Heart left ventricle (tissue), 16 donors: ENCODE results near the gene PRSS23. TPM values are rescaled to one million over a fixed set of nuclear protein-coding genes. Genes with fewer than 3 reads are reported as not detected.

Experiments used
- ATAC-seq, 4 donors: fragments of 200-7000 bp; cut with Tn5 transposase; one replicate each; pipeline ENCODE4 v1.9.1; 2020 to 2022; ENCODE audit warnings: moderate library complexity in 4 of 4, mild to moderate bottlenecking in 3 of 4, moderate number of reproducible peaks in 1 of 4
- DNase-seq, 5 donors: peaks; one replicate each; pipeline ENCODE4 v3.0.0-alpha.2; 2020
- H3K27ac ChIP-seq, 12 donors: fragments of 200-600 bp; sonication (generic) in 4 of 12; one replicate each; pipeline versions ENCODE4 v1.5.0 to v1.8.0; 2016 to 2022; ENCODE audit warnings: mild to moderate bottlenecking in 2 of 12
- H3K27me3 ChIP-seq, 9 donors: fragments of 200-600 bp; sonication (generic) in 2 of 9; one replicate each; pipeline versions ENCODE4 v1.5.1 to v1.8.0; 2016 to 2022; ENCODE audit warnings: mild to moderate bottlenecking in 3 of 9
- H3K36me3 ChIP-seq, 9 donors: fragments of 200-600 bp; sonication (generic) in 2 of 9; one replicate each; pipeline versions ENCODE4 v1.5.0 to v1.8.0; 2018 to 2022; ENCODE audit warnings: mild to moderate bottlenecking in 2 of 9
- H3K4me1 ChIP-seq, 12 donors: fragments of 200-600 bp; sonication (generic) in 4 of 12; one replicate each; pipeline versions ENCODE4 v1.5.0 to v1.8.0; 2016 to 2022; ENCODE audit warnings: mild to moderate bottlenecking in 3 of 12
- H3K4me3 ChIP-seq, 12 donors: fragments of 200-600 bp; sonication (generic) in 4 of 12; one replicate each; pipeline versions ENCODE4 v1.5.0 to v1.8.0; 2017 to 2022; ENCODE audit warnings: mild to moderate bottlenecking in 9 of 12, moderate library complexity in 4 of 12
- H3K9me3 ChIP-seq, 12 donors: fragments of 200-600 bp; sonication (generic) in 4 of 12; one replicate each; pipeline versions ENCODE4 v1.5.0 to v1.8.0; 2016 to 2022; ENCODE audit warnings: mild to moderate bottlenecking in 1 of 12
- POLR2A ChIP-seq, 2 donors: fragments of 450-650 bp; IDR thresholded peaks; one replicate each; pipeline ENCODE4 v1.6.1; 2017; ENCODE audit warnings: antibody characterized with exemption in 2 of 2, mild to moderate bottlenecking in 2 of 2, moderate library complexity in 2 of 2
- WGBS, 4 donors: extraction: QIAGEN DNeasy Blood & Tissue Kit in 2 of 4; methylation state at CpG; one replicate each; pipeline versions ENCODE4 v1.1.5 to v1.1.7; 2013 to 2018; 5-methylcytosine and 5-hydroxymethylcytosine counted together
- intact Hi-C, 10 donors: fragments of 100-400 bp; cut with DNase I; formaldehyde crosslinking; loops; one replicate each; pipeline versions ENCODE4 v1.11.1 to v1.14.2; 2022
- polyA plus RNA-seq, 2 donors: library from polyadenylated mRNA; stranded (reverse); fragments of 200-250 nt; gene quantifications; one replicate each; pipeline ENCODE4 v1.2.3, GENCODE V29; 2013
- total RNA-seq, 9 donors: library from RNA; depleted of rRNA in 2 of 9; stranded (reverse); fragments of >200 nt in 2 of 9; fragmentation: NEBNext Ultra II Directional in 3 of 9; extraction: Animal tissue kit (Norgen Biotek cat#: 25700) in 3 of 9; gene quantifications; one replicate each; pipeline versions ENCODE4 v1.1.0 to v1.2.4, GENCODE V29; 2016 to 2023
- TF ChIP-seq, protein P1 (sequence below), 12 donors: fragments of 200-600 bp; sonication (generic) in 4 of 12; IDR thresholded peaks; one replicate each; pipeline versions ENCODE4 v1.5.0 to v1.8.0; 2018 to 2022; ENCODE audit warnings: antibody characterized with exemption in 12 of 12, mild to moderate bottlenecking in 5 of 12
- donor health status: ischemic (EF 13 %, LVEDD 7.1; RV severe dilation, severe dysfunction).
- donor health status: healthy with polysubstance abuse.
- donor health status: DM: no; HTN: yes; CAD: no.
- donor health status: DM: no; HTN: no; CAD: no.
- donor health status: ischemic (EF 25% LVEDD 6.9; RV normal size, moderate dysfunction).
- donor health status: ischemic (EF 25% LVEDD 5.7; RV mildly dilated, moderate dysfunction).
- donor health status: healthy.
- donor health status: DM: yes; HTN: yes; CAD: no.
- donor health status: ischemic (EF 35%, LVEDD 5.7; RV mildly dilated, moderate dysfunction).
- donor health status: nonischemic (EF 11% LVEDD 7.7; RV severe dilation, severe dysfunction).
- donor health status: DM: yes; HTN: yes; CAD: no.
- donor health status: PGD.
- donor health status: ischemic (EF 29% LVEDD 5.4; RV normal size, mild dysfunction).
- donor health status: nonischemic (EF 23%, LVEDD 6.1; RV moderate dilation, normal function).

The PRSS23 gene
- total and polyA plus RNA-seq, 11 donors = 3.0 to 36.8 (median 15.9) TPM

DNA sequence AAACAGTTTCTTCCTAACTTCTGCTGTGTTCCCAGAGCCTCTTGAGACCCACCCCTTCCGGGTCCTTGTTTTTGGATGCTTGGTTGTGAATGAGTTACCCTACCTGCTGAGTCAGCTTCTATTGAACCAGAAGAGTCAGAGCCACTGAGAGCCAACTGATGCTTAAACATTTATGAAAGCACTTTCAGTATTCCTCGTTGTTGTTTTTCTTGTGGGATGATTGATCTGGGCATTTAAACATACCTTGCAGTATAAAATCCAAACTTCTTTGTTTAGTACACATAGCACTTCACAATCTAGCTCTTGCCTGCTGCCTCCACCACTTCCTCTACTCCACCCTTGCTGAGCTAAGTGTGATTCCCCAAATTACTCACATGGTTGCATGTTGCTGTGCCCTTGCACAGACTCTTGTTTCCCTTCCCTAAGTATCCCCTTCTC lies 5.5 kb downstream of the PRSS23 start:
- Histone ChIP-seq H3K4me3 (no peak overlapping the region), H3K36me3 (peaks cover 0 to 5% (median 0%) of the 10 kb centered on the region in 9 donors), H3K27me3 (peaks cover 0 to 3% (median 0%) of the 10 kb centered on the region in 9 donors), H3K9me3 (no peaks in the 10 kb centered on the region), H3K27ac (peak overlapping the region in 3 of 12 donors; percentile 20 to 62 (median 40)), H3K4me1 (peaks cover 0 to 39% (median 13%) of the 10 kb centered on the region in 12 donors)
- peak in 2 of 4 donors; percentile 57 to 70 for ATAC-seq
- no peak for DNase-seq
- TF ChIP-seq, protein P1, sequence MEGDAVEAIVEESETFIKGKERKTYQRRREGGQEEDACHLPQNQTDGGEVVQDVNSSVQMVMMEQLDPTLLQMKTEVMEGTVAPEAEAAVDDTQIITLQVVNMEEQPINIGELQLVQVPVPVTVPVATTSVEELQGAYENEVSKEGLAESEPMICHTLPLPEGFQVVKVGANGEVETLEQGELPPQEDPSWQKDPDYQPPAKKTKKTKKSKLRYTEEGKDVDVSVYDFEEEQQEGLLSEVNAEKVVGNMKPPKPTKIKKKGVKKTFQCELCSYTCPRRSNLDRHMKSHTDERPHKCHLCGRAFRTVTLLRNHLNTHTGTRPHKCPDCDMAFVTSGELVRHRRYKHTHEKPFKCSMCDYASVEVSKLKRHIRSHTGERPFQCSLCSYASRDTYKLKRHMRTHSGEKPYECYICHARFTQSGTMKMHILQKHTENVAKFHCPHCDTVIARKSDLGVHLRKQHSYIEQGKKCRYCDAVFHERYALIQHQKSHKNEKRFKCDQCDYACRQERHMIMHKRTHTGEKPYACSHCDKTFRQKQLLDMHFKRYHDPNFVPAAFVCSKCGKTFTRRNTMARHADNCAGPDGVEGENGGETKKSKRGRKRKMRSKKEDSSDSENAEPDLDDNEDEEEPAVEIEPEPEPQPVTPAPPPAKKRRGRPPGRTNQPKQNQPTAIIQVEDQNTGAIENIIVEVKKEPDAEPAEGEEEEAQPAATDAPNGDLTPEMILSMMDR (IDR thresholded peaks at IDR 0.05) = no peak
- TF ChIP-seq POLR2A (IDR thresholded peaks at IDR 0.05) = no peak
- WGBS, 4 donors = 57 to 71% (median 61%) methylated on average over 2 of the region's 2 CpGs
- intact Hi-C loops = loop anchor here in 2 of 10 donors (2.0 to 10.0 kb wide), 2 partner anchors 131 to 135 kb away; partner anchors contain the start of gene ME3 (in 1 of the 2)

DNA sequence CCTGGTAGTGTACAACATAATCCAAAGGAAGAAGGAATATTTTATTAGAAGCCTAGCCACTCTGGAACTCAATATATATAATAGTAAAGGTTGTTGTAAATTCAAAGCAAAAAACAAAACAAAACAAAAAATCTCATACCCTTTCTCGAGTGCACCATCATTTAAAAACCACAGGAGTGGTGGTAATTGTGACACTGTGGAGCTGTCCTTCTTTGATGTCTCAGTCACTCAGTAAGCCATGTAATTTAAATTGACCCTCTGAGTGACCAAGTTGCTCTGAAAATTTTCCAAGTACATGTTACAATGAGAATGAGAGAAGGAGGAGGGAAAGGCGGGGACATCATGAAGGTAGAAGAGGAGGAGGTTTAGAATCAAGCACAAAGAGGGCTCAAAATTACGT lies 6.6 kb downstream of the PRSS23 start:
- H3K27me3 ChIP-seq = no peaks in the 10 kb centered on the region
- ATAC-seq = no peak
- 85 to 91% (median 90%) methylated on average over 3 of the region's 3 CpGs for WGBS, 4 donors
- DNase-seq = no peak
- peak overlapping the region in 1 of 12 donors; percentile 20 for H3K27ac ChIP-seq
- peaks cover 0 to 5% (median 0%) of the 10 kb centered on the region in 9 donors for H3K36me3 ChIP-seq
- H3K4me3 ChIP-seq = no peak overlapping the region
- no peaks in the 10 kb centered on the region for H3K9me3 ChIP-seq
- intact Hi-C loops = loop anchor here in 1 of 10 donors (10.0 kb wide), 1 partner anchor 132 kb away; the partner anchor contains the start of gene ME3
- TF ChIP-seq, protein P1 (IDR thresholded peaks at IDR 0.05) = no peak
- TF ChIP-seq POLR2A (IDR thresholded peaks at IDR 0.05) = no peak
- H3K4me1 ChIP-seq = peaks cover 0 to 29% (median 7%) of the 10 kb centered on the region in 12 donors

DNA sequence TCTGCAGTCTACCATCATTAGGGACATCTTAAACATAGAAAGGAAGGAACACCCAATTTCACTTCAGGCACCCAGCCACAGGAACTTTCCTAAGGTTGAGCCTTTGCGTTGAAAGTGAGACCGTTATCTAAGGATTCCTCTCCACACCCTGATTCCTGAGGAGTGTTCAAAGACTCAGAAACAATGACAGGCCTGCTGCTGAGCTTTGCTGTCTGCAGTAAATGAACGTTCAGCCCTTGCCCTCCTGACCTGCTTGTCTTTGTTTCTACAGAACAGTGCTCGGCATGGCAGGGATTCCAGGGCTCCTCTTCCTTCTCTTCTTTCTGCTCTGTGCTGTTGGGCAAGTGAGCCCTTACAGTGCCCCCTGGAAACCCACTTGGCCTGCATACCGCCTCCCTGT lies 7.0 kb downstream of the PRSS23 start:
- ATAC-seq = peak in 2 of 4 donors; percentile 11 to 30
- H3K27ac ChIP-seq = peak overlapping the region in 1 of 12 donors; percentile 20
- peaks cover 0 to 5% (median 0%) of the 10 kb centered on the region in 9 donors for H3K36me3 ChIP-seq
- peaks cover 0 to 25% (median 6%) of the 10 kb centered on the region in 12 donors for H3K4me1 ChIP-seq
- H3K9me3 ChIP-seq = no peaks in the 10 kb centered on the region
- DNase-seq = no peak
- no peak overlapping the region for H3K4me3 ChIP-seq
- TF ChIP-seq POLR2A (IDR thresholded peaks at IDR 0.05) = no peak
- TF ChIP-seq, protein P1 (IDR thresholded peaks at IDR 0.05) = no peak
- intact Hi-C loops = loop anchor here in 1 of 10 donors (10.0 kb wide), 1 partner anchor 133 kb away; the partner anchor contains the start of gene ME3
- H3K27me3 ChIP-seq = no peaks in the 10 kb centered on the region
- WGBS, 4 donors = 67 to 75% (median 70%) methylated on average over 5 of the region's 5 CpGs

DNA sequence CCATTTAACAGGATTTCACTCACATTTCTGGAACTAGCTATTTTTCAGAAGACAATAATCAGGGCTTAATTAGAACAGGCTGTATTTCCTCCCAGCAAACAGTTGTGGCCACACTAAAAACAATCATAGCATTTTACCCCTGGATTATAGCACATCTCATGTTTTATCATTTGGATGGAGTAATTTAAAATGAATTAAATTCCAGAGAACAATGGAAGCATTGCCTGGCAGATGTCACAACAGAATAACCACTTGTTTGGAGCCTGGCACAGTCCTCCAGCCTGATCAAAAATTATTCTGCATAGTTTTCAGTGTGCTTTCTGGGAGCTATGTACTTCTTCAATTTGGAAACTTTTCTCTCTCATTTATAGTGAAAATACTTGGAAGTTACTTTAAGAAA lies 9.2 kb downstream of the PRSS23 start:
- intact Hi-C loops = loop anchor here in 1 of 10 donors (10.0 kb wide), 1 partner anchor 135 kb away; the partner anchor contains the start of gene ME3
- peaks cover 0 to 5% (median 0%) of the 10 kb centered on the region in 9 donors for H3K36me3 ChIP-seq
- H3K27me3 ChIP-seq = no peaks in the 10 kb centered on the region

More for the DNA sequence above, 9.2 kb downstream of the PRSS23 start:
- DNase-seq = no peak
- ATAC-seq = no peak
- Histone ChIP-seq H3K4me3 (no peak overlapping the region), H3K27ac (no peak overlapping the region), H3K4me1 (peaks cover 0 to 25% (median 5%) of the 10 kb centered on the region in 12 donors), H3K9me3 (no peaks in the 10 kb centered on the region)
- TF ChIP-seq POLR2A (IDR thresholded peaks at IDR 0.05) = no peak
- TF ChIP-seq, protein P1 (IDR thresholded peaks at IDR 0.05) = no peak
